Gastroesophageal sphincter (tissue), 3 donors: ENCODE measurements around the gene GPR35.

ENCODE experiments used
- EP300 ChIP-seq: sonication (generic); formaldehyde crosslinking; IDR thresholded peaks from one replicate; pipeline ENCODE4 v1.6.1; 2017; ENCODE audit warnings: antibody characterized with exemption, mild to moderate bottlenecking
- POLR2A ChIP-seq, 2 donors: fragments of 450-650 bp; IDR thresholded peaks; one replicate each; pipeline ENCODE4 v1.6.1; 2017; ENCODE audit warnings: antibody characterized with exemption in 2 of 2, mild to moderate bottlenecking in 2 of 2, moderate library complexity in 1 of 2
- POLR2AphosphoS5 ChIP-seq: sonication (generic); formaldehyde crosslinking; IDR thresholded peaks from one replicate; pipeline ENCODE4 v1.6.1; 2017; ENCODE audit warnings: antibody characterized with exemption
- TF ChIP-seq, protein P1 (sequence below), 4 experiments: fragments of 200-600 bp in 2 of 4; fragments of 450-650 bp in 2 of 4; sonication (generic) in 1 of 4; IDR thresholded peaks; one replicate each; pipeline ENCODE4 v1.5.1; 2017 to 2019; ENCODE audit warnings: antibody characterized with exemption in 4 of 4, mild to moderate bottlenecking in 2 of 4, moderate library complexity in 2 of 4

- TF ChIP-seq, protein P1, sequence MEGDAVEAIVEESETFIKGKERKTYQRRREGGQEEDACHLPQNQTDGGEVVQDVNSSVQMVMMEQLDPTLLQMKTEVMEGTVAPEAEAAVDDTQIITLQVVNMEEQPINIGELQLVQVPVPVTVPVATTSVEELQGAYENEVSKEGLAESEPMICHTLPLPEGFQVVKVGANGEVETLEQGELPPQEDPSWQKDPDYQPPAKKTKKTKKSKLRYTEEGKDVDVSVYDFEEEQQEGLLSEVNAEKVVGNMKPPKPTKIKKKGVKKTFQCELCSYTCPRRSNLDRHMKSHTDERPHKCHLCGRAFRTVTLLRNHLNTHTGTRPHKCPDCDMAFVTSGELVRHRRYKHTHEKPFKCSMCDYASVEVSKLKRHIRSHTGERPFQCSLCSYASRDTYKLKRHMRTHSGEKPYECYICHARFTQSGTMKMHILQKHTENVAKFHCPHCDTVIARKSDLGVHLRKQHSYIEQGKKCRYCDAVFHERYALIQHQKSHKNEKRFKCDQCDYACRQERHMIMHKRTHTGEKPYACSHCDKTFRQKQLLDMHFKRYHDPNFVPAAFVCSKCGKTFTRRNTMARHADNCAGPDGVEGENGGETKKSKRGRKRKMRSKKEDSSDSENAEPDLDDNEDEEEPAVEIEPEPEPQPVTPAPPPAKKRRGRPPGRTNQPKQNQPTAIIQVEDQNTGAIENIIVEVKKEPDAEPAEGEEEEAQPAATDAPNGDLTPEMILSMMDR (IDR thresholded peaks at IDR 0.05), result no peak
- no peak for TF ChIP-seq EP300
- no peak for TF ChIP-seq POLR2AphosphoS5
- no peak for TF ChIP-seq POLR2A (IDR thresholded peaks at IDR 0.05)
Measured at GRCh38 chr2:240632306-240632721, 7.0 kb downstream of the GPR35 start.
